Measurements from ENCODE around the gene AFP. TPM values are rescaled to one million over a fixed set of nuclear protein-coding genes. Genes with fewer than 3 reads are reported as not detected.

The AFP gene
- total RNA-seq, 1 donor from 2014 or later: not detected

DNA sequence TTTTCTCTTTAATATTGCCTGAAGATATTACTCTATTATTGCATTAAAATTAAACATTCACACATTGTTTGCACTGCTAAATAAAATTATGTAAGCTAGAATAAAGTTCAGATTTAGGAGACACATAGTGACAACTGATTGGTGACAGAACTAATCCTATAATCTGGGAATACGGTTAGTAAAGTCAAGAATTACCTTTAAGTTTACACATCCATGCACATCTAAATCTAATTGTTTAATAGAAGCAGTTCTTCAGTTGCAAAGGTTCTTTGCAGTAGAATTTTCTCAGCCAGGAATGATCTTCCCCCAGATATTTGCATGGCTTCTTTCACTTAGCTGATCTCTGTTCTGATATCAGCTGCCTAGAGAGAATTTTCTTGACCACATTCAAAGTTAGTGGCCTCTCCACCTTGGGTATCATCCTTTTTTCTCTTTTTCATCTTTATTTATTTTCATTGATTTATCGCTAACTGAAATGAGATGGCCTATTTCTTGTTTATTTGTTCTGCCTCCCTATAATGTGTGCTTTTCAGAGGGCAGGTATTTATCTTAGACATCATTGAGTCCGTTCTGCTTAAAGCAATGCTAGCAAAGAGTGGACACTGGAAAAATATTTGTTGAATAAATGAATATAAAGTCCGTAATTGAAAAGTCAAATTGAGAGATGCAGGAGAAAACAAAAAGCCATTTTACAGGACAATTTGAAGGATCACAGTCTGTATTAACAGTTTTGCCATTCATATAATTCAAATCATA is 12.6 kb downstream of the AFP start:
- Mint-ChIP-seq H3K4me3 (no peak overlapping the region), H3K36me3 (ENCODE audit: low read depth) (no peaks in the 10 kb centered on the region), H3K9me3 (no peaks in the 10 kb centered on the region), H3K4me1 (no peaks in the 10 kb centered on the region), H3K27me3 (peaks cover 25% of the 10 kb centered on the region), H3K27ac (no peak overlapping the region)
- no peak for ATAC-seq (ENCODE audit: low read depth)
- TF ChIP-seq, protein P1, sequence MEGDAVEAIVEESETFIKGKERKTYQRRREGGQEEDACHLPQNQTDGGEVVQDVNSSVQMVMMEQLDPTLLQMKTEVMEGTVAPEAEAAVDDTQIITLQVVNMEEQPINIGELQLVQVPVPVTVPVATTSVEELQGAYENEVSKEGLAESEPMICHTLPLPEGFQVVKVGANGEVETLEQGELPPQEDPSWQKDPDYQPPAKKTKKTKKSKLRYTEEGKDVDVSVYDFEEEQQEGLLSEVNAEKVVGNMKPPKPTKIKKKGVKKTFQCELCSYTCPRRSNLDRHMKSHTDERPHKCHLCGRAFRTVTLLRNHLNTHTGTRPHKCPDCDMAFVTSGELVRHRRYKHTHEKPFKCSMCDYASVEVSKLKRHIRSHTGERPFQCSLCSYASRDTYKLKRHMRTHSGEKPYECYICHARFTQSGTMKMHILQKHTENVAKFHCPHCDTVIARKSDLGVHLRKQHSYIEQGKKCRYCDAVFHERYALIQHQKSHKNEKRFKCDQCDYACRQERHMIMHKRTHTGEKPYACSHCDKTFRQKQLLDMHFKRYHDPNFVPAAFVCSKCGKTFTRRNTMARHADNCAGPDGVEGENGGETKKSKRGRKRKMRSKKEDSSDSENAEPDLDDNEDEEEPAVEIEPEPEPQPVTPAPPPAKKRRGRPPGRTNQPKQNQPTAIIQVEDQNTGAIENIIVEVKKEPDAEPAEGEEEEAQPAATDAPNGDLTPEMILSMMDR (IDR thresholded peaks at IDR 0.05): no peak
- ChIA-PET POLR2A (no interaction called here), CTCF (no interaction called here)
- DNase-seq: no peak
- intact Hi-C loops (cut with micrococcal nuclease): loop anchor here (10.0 kb wide), 1 partner anchor 1154 kb away; no protein-coding TSS in a partner anchor

DNA sequence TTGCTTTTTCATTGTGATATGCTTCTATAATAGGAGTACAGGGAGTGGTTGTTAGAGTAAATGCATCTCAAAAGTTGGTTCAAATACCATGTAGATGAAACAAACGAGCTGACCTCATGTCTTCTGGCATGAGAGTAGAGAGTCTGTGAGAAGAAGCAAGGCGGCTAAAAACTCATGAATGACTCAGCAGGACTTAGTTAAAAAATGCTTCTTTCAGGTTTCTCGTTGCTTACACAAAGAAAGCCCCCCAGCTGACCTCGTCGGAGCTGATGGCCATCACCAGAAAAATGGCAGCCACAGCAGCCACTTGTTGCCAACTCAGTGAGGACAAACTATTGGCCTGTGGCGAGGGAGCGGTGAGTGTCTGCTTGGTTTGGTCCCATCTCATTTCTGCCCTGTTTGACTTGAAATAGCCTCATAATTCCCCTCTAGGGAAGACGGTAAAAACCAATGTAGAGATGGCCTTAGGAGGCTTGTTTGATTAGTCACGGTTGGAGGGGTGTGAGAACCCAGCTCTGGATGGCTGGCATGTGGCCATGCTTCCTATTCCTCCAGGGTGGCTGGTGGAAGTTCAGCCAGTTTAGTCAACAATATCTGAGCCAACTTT is 14.5 kb downstream of the AFP start:
- TF ChIP-seq, protein P1 (IDR thresholded peaks at IDR 0.05): no peak
- Mint-ChIP-seq H3K27me3 (peaks cover 24% of the 10 kb centered on the region), H3K27ac (no peak overlapping the region), H3K36me3 (ENCODE audit: low read depth) (no peaks in the 10 kb centered on the region), H3K4me1 (no peaks in the 10 kb centered on the region), H3K4me3 (no peak overlapping the region), H3K9me3 (no peaks in the 10 kb centered on the region)
- ATAC-seq (ENCODE audit: low read depth): no peak
- DNase-seq: no peak
- ChIA-PET CTCF (no interaction called here), POLR2A (no interaction called here)
- intact Hi-C loops (cut with micrococcal nuclease): no loop called here

DNA sequence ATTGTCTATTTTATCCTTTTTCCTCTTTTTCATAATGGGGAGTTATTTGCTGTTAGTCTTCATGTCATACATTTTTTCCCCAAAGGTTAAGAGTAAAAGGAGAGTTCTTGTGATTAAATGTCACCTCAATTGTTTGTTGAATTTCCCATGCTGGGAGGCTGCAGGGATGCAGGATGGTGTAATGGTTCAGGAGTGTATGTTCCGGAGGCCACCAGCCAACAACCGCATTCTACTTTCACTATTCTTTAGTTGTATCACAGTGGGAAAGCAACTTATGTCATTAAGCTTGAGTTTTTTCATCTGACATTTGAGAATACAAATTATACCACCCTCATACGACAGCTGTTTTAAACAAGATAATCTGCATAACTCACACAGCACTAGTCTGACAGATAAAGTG is 15.4 kb downstream of the AFP start:
- H3K4me1 Mint-ChIP-seq: no peaks in the 10 kb centered on the region
- H3K4me3 Mint-ChIP-seq: no peak overlapping the region
- ChIA-PET CTCF (no interaction called here), POLR2A (no interaction called here)
- H3K27ac Mint-ChIP-seq: no peak overlapping the region
- TF ChIP-seq, protein P1 (IDR thresholded peaks at IDR 0.05): no peak
- H3K9me3 Mint-ChIP-seq: no peaks in the 10 kb centered on the region
- intact Hi-C loops (cut with micrococcal nuclease): no loop called here
- H3K27me3 Mint-ChIP-seq: peaks cover 25% of the 10 kb centered on the region
- no peak for DNase-seq
- no peak for ATAC-seq (ENCODE audit: low read depth)
- H3K36me3 Mint-ChIP-seq (ENCODE audit: low read depth): no peaks in the 10 kb centered on the region

DNA sequence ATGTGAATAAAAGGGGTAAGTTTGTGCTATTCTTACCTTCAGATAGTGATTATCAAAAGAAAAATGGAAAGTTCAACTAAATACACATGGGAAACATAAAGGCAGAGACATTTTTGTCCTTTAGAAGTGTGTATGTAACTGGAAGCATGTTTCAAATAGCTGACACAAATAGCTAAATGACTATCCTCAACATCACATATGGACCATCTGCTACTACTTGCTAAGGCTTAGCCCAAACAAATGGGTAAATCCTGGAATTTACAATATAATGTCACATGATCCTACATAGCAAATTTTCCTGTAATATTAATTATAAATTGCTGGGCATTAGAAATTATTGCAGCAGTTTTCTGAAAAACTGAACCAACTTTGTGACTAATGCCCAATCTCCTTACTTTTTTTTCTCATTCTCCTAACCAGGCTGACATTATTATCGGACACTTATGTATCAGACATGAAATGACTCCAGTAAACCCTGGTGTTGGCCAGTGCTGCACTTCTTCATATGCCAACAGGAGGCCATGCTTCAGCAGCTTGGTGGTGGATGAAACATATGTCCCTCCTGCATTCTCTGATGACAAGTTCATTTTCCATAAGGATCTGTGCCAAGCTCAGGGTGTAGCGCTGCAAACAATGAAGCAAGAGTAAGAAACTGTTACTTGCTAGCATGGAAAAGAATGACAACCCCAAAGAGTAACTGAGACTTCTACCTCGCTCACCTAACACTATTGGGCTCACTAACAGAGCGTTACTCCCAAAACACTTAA is 16.1 kb downstream of the AFP start:
- CTCF ChIA-PET: no interaction called here
- no peaks in the 10 kb centered on the region for H3K4me1 Mint-ChIP-seq
- H3K27ac Mint-ChIP-seq: no peak overlapping the region
- H3K27me3 Mint-ChIP-seq: peaks cover 21% of the 10 kb centered on the region
- H3K9me3 Mint-ChIP-seq: no peaks in the 10 kb centered on the region
- intact Hi-C loops (cut with micrococcal nuclease): no loop called here
- DNase-seq: no peak
- POLR2A ChIA-PET: no interaction called here
- no peak overlapping the region for H3K4me3 Mint-ChIP-seq
- TF ChIP-seq, protein P1 (IDR thresholded peaks at IDR 0.05): no peak
- ATAC-seq (ENCODE audit: low read depth): no peak
- H3K36me3 Mint-ChIP-seq (ENCODE audit: low read depth): no peaks in the 10 kb centered on the region
